Measurements from ENCODE around the gene PLCB4.

PLCB4 gene

GRCh38 chr20:9110365-9110764 is 41.5 kb downstream of the PLCB4 start:
- H3K4me3 ChIP-seq (ENCODE audit: low read depth, low read length), result no peak overlapping the region
- no peak for DNase-seq (ENCODE audit: low read depth)
- TF ChIP-seq CTCF (IDR thresholded peaks at IDR 0.05; ENCODE audit: insufficient read depth, low read depth, low read length, missing control alignments), result no peak

GRCh38 chr20:9110916-9111432 is 42.1 kb downstream of the PLCB4 start:
- H3K4me3 ChIP-seq (ENCODE audit: low read depth, low read length), result no peak overlapping the region
- DNase-seq (ENCODE audit: low read depth), result no peak

GRCh38 chr20:9112541-9113515 is 43.9 kb downstream of the PLCB4 start:
- no peak for TF ChIP-seq CTCF (IDR thresholded peaks at IDR 0.05; ENCODE audit: insufficient read depth, low read depth, low read length, missing control alignments)
- H3K4me3 ChIP-seq (ENCODE audit: low read depth, low read length), result no peak overlapping the region
- no peak for DNase-seq (ENCODE audit: low read depth)

More at GRCh38 chr20:9110916-9111432, 42.1 kb downstream of the PLCB4 start:
- no peak for TF ChIP-seq CTCF (IDR thresholded peaks at IDR 0.05; ENCODE audit: insufficient read depth, low read depth, low read length, missing control alignments)

- TF ChIP-seq CTCF (IDR thresholded peaks at IDR 0.05; ENCODE audit: insufficient read depth, low read depth, low read length, missing control alignments), result no peak
- no peak for DNase-seq (ENCODE audit: low read depth)
- no peak overlapping the region for H3K4me3 ChIP-seq (ENCODE audit: low read depth, low read length)
Measured at GRCh38 chr20:9114709-9115108, 45.8 kb downstream of the PLCB4 start.

GRCh38 chr20:9117548-9117947 is 48.7 kb downstream of the PLCB4 start:
- no peak overlapping the region for H3K4me3 ChIP-seq (ENCODE audit: low read depth, low read length)
- DNase-seq (ENCODE audit: low read depth), result no peak
- TF ChIP-seq CTCF (IDR thresholded peaks at IDR 0.05; ENCODE audit: insufficient read depth, low read depth, low read length, missing control alignments), result no peak

GRCh38 chr20:9119776-9120175 is 50.9 kb downstream of the PLCB4 start:
- H3K4me3 ChIP-seq (ENCODE audit: low read depth, low read length), result no peak overlapping the region
- TF ChIP-seq CTCF (IDR thresholded peaks at IDR 0.05; ENCODE audit: insufficient read depth, low read depth, low read length, missing control alignments), result no peak
- DNase-seq (ENCODE audit: low read depth), result no peak

Data from GM12865 (cell line).